Transverse colon (tissue), 4 donors: Measurements from ENCODE around the gene TLX1. TPM values are rescaled to one million over a fixed set of nuclear protein-coding genes. Genes with fewer than 3 reads are reported as not detected.

ENCODE experiments used
- DNase-seq: peaks from one replicate; pipeline ENCODE4 v3.0.0-alpha.2; 2019
- H3K27ac ChIP-seq, 4 donors: fragments of 200-600 bp; sonication (generic); 2 replicates each; pipeline ENCODE4 v1.5.1; 2016 to 2018; ENCODE audit warnings: inconsistent platforms in 4 of 4
- H3K27me3 ChIP-seq: fragments of 200-600 bp; sonication (generic); 2 replicates; pipeline ENCODE4 v1.5.1; 2017; ENCODE audit warnings: inconsistent platforms
- H3K36me3 ChIP-seq, 4 donors: fragments of 200-600 bp; sonication (generic); 2 replicates each; pipeline ENCODE4 v1.5.1; 2017 to 2019; ENCODE audit warnings: inconsistent platforms in 4 of 4
- H3K4me1 ChIP-seq, 4 donors: fragments of 200-600 bp; sonication (generic); 2 replicates each; pipeline ENCODE4 v1.5.1; 2017 to 2020; ENCODE audit warnings: inconsistent platforms in 4 of 4
- H3K4me3 ChIP-seq, 4 donors: fragments of 200-600 bp; sonication (generic); 1 replicate in 1 of 4; 2 replicates in 3 of 4; pipeline versions ENCODE4 v1.5.1 to v1.6.1; 2017 to 2019; ENCODE audit warnings: inconsistent platforms in 4 of 4
- H3K9me3 ChIP-seq, 2 donors: fragments of 200-600 bp; sonication (generic); 2 replicates each; pipeline ENCODE4 v1.5.1; 2017 to 2019; ENCODE audit warnings: inconsistent platforms in 2 of 2
- EP300 ChIP-seq: sonication (generic); formaldehyde crosslinking; IDR thresholded peaks from one replicate; pipeline ENCODE4 v1.6.1; 2017; ENCODE audit warnings: antibody characterized with exemption, low read depth
- POLR2A ChIP-seq: fragments of 450-650 bp; IDR thresholded peaks from one replicate; pipeline ENCODE4 v1.6.1; 2016; ENCODE audit warnings: antibody characterized with exemption, mild to moderate bottlenecking, moderate library complexity
- POLR2AphosphoS5 ChIP-seq, 3 donors: sonication (generic); formaldehyde crosslinking; IDR thresholded peaks; one replicate each; pipeline ENCODE4 v1.6.1; 2016; ENCODE audit warnings: antibody characterized with exemption in 3 of 3
- WGBS, 2 donors: methylation state at CpG; one replicate each; pipeline ENCODE4 v1.1.5; 2018; ENCODE audit warnings: low coverage in 1 of 2; 5-methylcytosine and 5-hydroxymethylcytosine counted together
- in situ Hi-C, 4 donors: fragments of 200-750 bp; cut with MboI; loops; one replicate each; pipeline versions ENCODE4 v1.15.0 to v1.15.1; 2017; ENCODE audit warnings: low sequenced_read_pairs in 3 of 4, low pct_ligation_motif_present in 1 of 4, low pct_unique_long_range_greater_than_20kb in 1 of 4
- intact Hi-C: fragments of 100-400 bp; cut with DNase I; formaldehyde crosslinking; loops from one replicate; pipeline ENCODE4 v1.15.1; 2023; ENCODE audit warnings: low total_unique reads
- total RNA-seq, 4 donors: library from RNA; depleted of rRNA; stranded (reverse); fragments of >200 nt; gene quantifications; one replicate each; pipeline ENCODE4 v1.1.0, GENCODE V29; 2016
- TF ChIP-seq, protein P1 (sequence below), 5 experiments: fragments of 200-600 bp in 3 of 5; fragments of 450-650 bp in 2 of 5; sonication (generic) in 3 of 5; IDR thresholded peaks; 1 replicate in 2 of 5; 2 replicates in 3 of 5; pipeline ENCODE4 v1.5.1; 2016 to 2017; ENCODE audit warnings: antibody characterized with exemption in 5 of 5, inconsistent platforms in 3 of 5, mild to moderate bottlenecking in 2 of 5, moderate library complexity in 1 of 5

The TLX1 gene
- total RNA-seq, 4 donors from 2014 or later: 0.14 to 0.60 TPM; not detected in 2

DNA sequence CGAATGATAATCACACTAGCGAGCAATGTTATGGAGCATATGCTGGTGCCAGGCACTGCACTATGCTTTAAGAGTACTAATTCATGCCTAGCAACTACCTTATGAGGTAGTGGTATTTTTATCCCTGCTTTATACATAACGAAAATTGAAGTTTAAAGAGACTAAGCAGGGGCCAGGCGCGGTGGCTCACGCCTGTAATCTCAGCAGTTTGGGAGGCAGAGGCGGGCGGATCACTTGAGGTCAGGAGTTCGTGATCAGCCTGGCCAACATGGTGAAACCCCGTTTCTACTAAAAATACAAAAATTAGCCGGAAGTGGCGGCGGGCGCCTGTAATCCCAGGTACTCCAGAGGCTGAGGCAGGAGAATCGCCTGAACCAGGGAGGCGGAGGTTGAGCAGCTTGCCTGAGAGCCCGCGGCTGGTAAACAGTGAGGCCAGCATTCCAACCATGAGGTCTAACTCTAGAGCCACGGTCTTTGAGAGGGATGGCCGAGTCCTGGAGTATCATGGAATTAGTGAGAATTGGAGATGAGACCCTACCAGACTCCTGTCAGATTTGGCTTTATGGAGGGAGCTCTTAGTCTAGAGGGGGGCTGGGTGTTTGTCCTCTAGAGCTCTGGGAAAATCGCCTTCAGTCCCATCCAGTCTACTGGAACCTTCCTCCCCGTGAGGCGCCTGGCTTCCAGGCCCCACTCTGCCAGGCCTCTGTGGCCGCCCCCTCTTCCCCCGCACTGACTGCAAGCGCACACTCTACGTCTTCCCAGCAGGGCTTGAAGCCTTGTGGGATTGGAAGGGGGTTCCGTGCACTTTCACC lies 11.6 kb downstream of the TLX1 start:
- in situ Hi-C loops (loop anchor here (5.0 to 10.0 kb wide), 2 partner anchors 45 to 48 kb away; no protein-coding TSS in a partner anchor), intact Hi-C loops (loop anchor here (2.0 kb wide), 1 partner anchor 48 kb away; no protein-coding TSS in a partner anchor)
- H3K9me3 ChIP-seq: no peaks in the 10 kb centered on the region
- H3K4me3 ChIP-seq: no peak overlapping the region
- 20 to 36% methylated on average over 3 to 28 of the region's 28 CpGs for WGBS, 2 donors
- H3K27ac ChIP-seq: no peak overlapping the region
- H3K4me1 ChIP-seq: peaks cover 0 to 21% (median 10%) of the 10 kb centered on the region in 4 donors
- DNase-seq: no peak
- H3K36me3 ChIP-seq: no peaks in the 10 kb centered on the region
- TF ChIP-seq POLR2AphosphoS5 (IDR thresholded peaks at IDR 0.05) (no peak), POLR2A (no peak)
- TF ChIP-seq, protein P1, sequence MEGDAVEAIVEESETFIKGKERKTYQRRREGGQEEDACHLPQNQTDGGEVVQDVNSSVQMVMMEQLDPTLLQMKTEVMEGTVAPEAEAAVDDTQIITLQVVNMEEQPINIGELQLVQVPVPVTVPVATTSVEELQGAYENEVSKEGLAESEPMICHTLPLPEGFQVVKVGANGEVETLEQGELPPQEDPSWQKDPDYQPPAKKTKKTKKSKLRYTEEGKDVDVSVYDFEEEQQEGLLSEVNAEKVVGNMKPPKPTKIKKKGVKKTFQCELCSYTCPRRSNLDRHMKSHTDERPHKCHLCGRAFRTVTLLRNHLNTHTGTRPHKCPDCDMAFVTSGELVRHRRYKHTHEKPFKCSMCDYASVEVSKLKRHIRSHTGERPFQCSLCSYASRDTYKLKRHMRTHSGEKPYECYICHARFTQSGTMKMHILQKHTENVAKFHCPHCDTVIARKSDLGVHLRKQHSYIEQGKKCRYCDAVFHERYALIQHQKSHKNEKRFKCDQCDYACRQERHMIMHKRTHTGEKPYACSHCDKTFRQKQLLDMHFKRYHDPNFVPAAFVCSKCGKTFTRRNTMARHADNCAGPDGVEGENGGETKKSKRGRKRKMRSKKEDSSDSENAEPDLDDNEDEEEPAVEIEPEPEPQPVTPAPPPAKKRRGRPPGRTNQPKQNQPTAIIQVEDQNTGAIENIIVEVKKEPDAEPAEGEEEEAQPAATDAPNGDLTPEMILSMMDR (IDR thresholded peaks at IDR 0.05): peak in 3 of 5 experiments; percentile 3 to 12 (median 7)
- peaks cover 100% of the 10 kb centered on the region for H3K27me3 ChIP-seq

DNA sequence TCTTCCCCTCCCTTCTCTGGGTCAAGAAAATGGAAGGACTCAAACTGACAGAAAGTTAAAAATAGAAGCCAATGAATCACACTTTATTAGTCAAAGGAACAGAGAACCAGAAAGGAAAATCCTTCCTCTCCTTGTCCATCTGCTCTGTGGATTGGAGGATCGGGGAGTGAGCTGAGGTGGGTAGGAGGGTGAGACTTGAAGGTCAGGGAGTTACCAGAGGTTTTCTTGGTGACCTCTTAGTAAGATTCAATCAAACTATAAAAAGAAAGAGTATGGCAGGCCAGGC lies 12.2 kb downstream of the TLX1 start:
- H3K4me1 ChIP-seq: peaks cover 0 to 21% (median 10%) of the 10 kb centered on the region in 4 donors
- no peak overlapping the region for H3K4me3 ChIP-seq
- in situ Hi-C loops: loop anchor here (5.0 to 10.0 kb wide), 2 partner anchors 46 to 48 kb away; no protein-coding TSS in a partner anchor
- no peak for TF ChIP-seq POLR2A
- TF ChIP-seq, protein P1 (IDR thresholded peaks at IDR 0.05): no peak
- TF ChIP-seq EP300: no peak
- no peak for TF ChIP-seq POLR2AphosphoS5 (IDR thresholded peaks at IDR 0.05)
- no peaks in the 10 kb centered on the region for H3K9me3 ChIP-seq
- H3K27ac ChIP-seq: no peak overlapping the region
- 48% methylated on average over 1 of the region's 1 CpG; no CpG with 5 or more reads in 1 of the 2 donors for WGBS, 2 donors
- intact Hi-C loops: loop anchor here (2.0 kb wide), 1 partner anchor 48 kb away; no protein-coding TSS in a partner anchor
- no peaks in the 10 kb centered on the region for H3K36me3 ChIP-seq
- DNase-seq: no peak
- H3K27me3 ChIP-seq: peaks cover 100% of the 10 kb centered on the region

DNA sequence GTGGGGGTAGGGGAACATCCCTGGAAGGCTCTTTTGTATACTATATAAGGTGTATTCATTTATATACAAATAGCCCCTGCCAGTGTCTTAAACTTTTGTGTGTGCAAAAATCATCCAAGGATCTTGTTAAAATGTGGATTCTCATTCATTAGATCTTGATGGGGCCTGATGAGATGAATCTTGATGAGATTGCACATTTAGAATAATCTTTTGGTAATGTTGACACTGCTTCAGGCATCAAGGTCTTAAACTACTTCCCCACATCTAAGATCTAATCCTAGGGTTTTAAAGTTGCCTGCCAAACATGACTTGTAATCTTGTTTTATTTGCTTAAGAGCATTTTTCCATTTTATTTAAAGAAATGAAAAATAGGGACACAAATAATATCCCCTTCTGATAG lies 13.0 kb downstream of the TLX1 start:
- in situ Hi-C loops: loop anchor here (5.0 to 10.0 kb wide), 2 partner anchors 47 to 49 kb away; no protein-coding TSS in a partner anchor
- no peak for TF ChIP-seq EP300
- intact Hi-C loops: no loop called here

DNA sequence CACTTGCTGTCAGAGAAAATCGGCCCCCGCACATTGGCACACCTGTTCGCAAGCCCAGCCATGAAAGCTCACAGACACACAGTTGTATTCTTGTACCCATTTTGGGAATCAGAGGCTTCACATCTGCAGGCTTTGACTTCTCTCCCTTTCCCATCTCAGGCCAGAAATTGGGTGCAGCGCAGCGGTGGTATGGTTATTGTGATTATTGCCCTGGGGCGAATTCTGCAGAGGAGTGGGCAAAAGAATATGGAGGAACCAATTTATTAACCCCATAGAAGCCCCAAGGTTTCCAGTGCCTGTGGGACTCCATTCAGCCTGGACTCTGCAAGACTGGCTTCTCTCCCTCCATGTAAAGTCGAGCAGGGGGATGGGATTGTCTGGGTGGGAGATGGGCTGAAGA lies 14.0 kb downstream of the TLX1 start:
- no peak for TF ChIP-seq POLR2A
- TF ChIP-seq POLR2AphosphoS5 (IDR thresholded peaks at IDR 0.05): no peak
- TF ChIP-seq EP300: no peak
- TF ChIP-seq, protein P1 (IDR thresholded peaks at IDR 0.05): no peak
- Histone ChIP-seq H3K27ac (no peak overlapping the region), H3K4me3 (no peak overlapping the region), H3K27me3 (peaks cover 100% of the 10 kb centered on the region), H3K36me3 (no peaks in the 10 kb centered on the region), H3K9me3 (no peaks in the 10 kb centered on the region), H3K4me1 (peaks cover 0 to 16% (median 7%) of the 10 kb centered on the region in 4 donors)
- no peak for DNase-seq
- in situ Hi-C loops (loop anchor here in 2 of 4 donors (10.0 kb wide), 1 partner anchor 50 kb away; no protein-coding TSS in a partner anchor), intact Hi-C loops (no loop called here)
- 20 to 68% methylated on average over 1 to 7 of the region's 7 CpGs for WGBS, 2 donors

More for the DNA sequence above, 13.0 kb downstream of the TLX1 start:
- Histone ChIP-seq H3K4me3 (no peak overlapping the region), H3K27me3 (peaks cover 100% of the 10 kb centered on the region), H3K27ac (no peak overlapping the region), H3K9me3 (no peaks in the 10 kb centered on the region), H3K4me1 (peaks cover 0 to 21% (median 10%) of the 10 kb centered on the region in 4 donors), H3K36me3 (no peaks in the 10 kb centered on the region)
- DNase-seq: no peak
